Thoracic aorta (tissue), 2 donors: ENCODE data around the gene PIGQ. TPM values are rescaled to one million over a fixed set of nuclear protein-coding genes. Genes with fewer than 3 reads are reported as not detected.

Source experiments
- ATAC-seq: fragments of 150-250 bp; one replicate; pipeline ENCODE4 v1.8.0; 2017; ENCODE audit warnings: low read depth; ENCODE audit not compliant: insufficient number of reproducible peaks, low FRiP score
- DNase-seq: peaks from one replicate; pipeline ENCODE4 v3.0.0-alpha.2; 2020; ENCODE audit warnings: low spot score
- H3K27ac ChIP-seq, 2 donors: fragments of 200-600 bp; sonication (generic); 1 replicate in 1 of 2; 2 replicates in 1 of 2; pipeline ENCODE4 v1.5.1; 2016; ENCODE audit warnings: mild to moderate bottlenecking in 2 of 2, moderate library complexity in 2 of 2
- H3K27me3 ChIP-seq: fragments of 200-600 bp; sonication (generic); replicated peaks from 2 replicates; pipeline ENCODE4 v1.6.0; 2016; ENCODE audit warnings: mild to moderate bottlenecking; ENCODE audit not compliant: insufficient read depth
- H3K36me3 ChIP-seq: fragments of 200-600 bp; sonication (generic); one replicate; pipeline ENCODE4 v1.5.1; 2016
- H3K4me1 ChIP-seq, 2 donors: fragments of 200-600 bp; sonication (generic); 1 replicate in 1 of 2; 2 replicates in 1 of 2; pipeline versions ENCODE4 v1.5.1 to v1.6.0; 2016; ENCODE audit warnings: low read depth in 2 of 2, mild to moderate bottlenecking in 1 of 2; ENCODE audit not compliant: control insufficient read depth in 1 of 2
- H3K4me3 ChIP-seq: fragments of 200-600 bp; sonication (generic); 2 replicates; pipeline ENCODE4 v1.5.1; 2016; ENCODE audit warnings: mild to moderate bottlenecking
- H3K9me3 ChIP-seq: fragments of 200-600 bp; sonication (generic); 2 replicates; pipeline ENCODE4 v1.5.1; 2016
- total RNA-seq, 2 donors: library from RNA; depleted of rRNA; stranded (reverse); fragments of >200 nt; gene quantifications; one replicate each; pipeline versions ENCODE4 v1.1.0 to v1.2.3, GENCODE V29; 2016
- TF ChIP-seq, protein P1 (sequence below): fragments of 200-600 bp; sonication (generic); IDR thresholded peaks from one replicate; pipeline ENCODE4 v1.5.1; 2019; ENCODE audit warnings: antibody characterized with exemption

Gene PIGQ
- total RNA-seq = 10 to 100 TPM; 54.2 to 80.1 TPM

- H3K36me3 ChIP-seq = no peaks in the 10 kb centered on the region
- peaks cover 24 to 43% of the 10 kb centered on the region in 2 donors for H3K4me1 ChIP-seq
- ATAC-seq = no peak
- TF ChIP-seq, protein P1, sequence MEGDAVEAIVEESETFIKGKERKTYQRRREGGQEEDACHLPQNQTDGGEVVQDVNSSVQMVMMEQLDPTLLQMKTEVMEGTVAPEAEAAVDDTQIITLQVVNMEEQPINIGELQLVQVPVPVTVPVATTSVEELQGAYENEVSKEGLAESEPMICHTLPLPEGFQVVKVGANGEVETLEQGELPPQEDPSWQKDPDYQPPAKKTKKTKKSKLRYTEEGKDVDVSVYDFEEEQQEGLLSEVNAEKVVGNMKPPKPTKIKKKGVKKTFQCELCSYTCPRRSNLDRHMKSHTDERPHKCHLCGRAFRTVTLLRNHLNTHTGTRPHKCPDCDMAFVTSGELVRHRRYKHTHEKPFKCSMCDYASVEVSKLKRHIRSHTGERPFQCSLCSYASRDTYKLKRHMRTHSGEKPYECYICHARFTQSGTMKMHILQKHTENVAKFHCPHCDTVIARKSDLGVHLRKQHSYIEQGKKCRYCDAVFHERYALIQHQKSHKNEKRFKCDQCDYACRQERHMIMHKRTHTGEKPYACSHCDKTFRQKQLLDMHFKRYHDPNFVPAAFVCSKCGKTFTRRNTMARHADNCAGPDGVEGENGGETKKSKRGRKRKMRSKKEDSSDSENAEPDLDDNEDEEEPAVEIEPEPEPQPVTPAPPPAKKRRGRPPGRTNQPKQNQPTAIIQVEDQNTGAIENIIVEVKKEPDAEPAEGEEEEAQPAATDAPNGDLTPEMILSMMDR = no peak
- peak; percentile 52 for DNase-seq
- H3K4me3 ChIP-seq = peak within 1 kb of the TSS; percentile 95
- no peaks in the 10 kb centered on the region for H3K27me3 ChIP-seq
- H3K27ac ChIP-seq = peak within 1 kb of the TSS; percentile 81 to 84
- no peaks in the 10 kb centered on the region for H3K9me3 ChIP-seq
Measured at GRCh38 chr16:569445-570254, at the start of gene PIGQ. TSS of gene PIGQ (plus strand) at chr16:569968. CDS start at chr16:574075, 4,107 bp downstream.

- Histone ChIP-seq H3K27ac (no peak overlapping the region), H3K27me3 (no peaks in the 10 kb centered on the region), H3K9me3 (no peaks in the 10 kb centered on the region), H3K36me3 (peaks cover 16% of the 10 kb centered on the region), H3K4me1 (peaks cover 2 to 12% of the 10 kb centered on the region in 2 donors), H3K4me3 (no peak overlapping the region)
- DNase-seq (no peak), ATAC-seq (no peak)
- TF ChIP-seq, protein P1 = no peak
Measured at GRCh38 chr16:520847-521246, 48.9 kb upstream of the PIGQ start.

- H3K36me3 ChIP-seq = peaks cover 16% of the 10 kb centered on the region
- no peaks in the 10 kb centered on the region for H3K27me3 ChIP-seq
- no peaks in the 10 kb centered on the region for H3K9me3 ChIP-seq
- no peak overlapping the region for H3K4me3 ChIP-seq
- TF ChIP-seq, protein P1 = no peak
- DNase-seq (no peak), ATAC-seq (no peak)
- no peak overlapping the region for H3K27ac ChIP-seq
- peaks cover 8 to 19% of the 10 kb centered on the region in 2 donors for H3K4me1 ChIP-seq
Measured at GRCh38 chr16:521381-522210, 48.2 kb upstream of the PIGQ start.

- no peak for ATAC-seq
- H3K4me1 ChIP-seq = peaks cover 8 to 21% of the 10 kb centered on the region in 2 donors
- no peak overlapping the region for H3K4me3 ChIP-seq
- H3K27ac ChIP-seq = no peak overlapping the region
- H3K36me3 ChIP-seq = peaks cover 16% of the 10 kb centered on the region
- H3K27me3 ChIP-seq = no peaks in the 10 kb centered on the region
- DNase-seq = no peak
- TF ChIP-seq, protein P1 = no peak
- no peaks in the 10 kb centered on the region for H3K9me3 ChIP-seq
Measured at GRCh38 chr16:522320-523096, 47.3 kb upstream of the PIGQ start.
